Mammary microvascular endothelial cell (primary cell): ENCODE data around the gene ADGRA1. TPM values are rescaled to one million over a fixed set of nuclear protein-coding genes. Genes with fewer than 3 reads are reported as not detected.

Source experiments
- total RNA-seq: library from RNA; depleted of rRNA; stranded (reverse); fragments of >200 nt; gene quantifications from 2 replicates; pipeline ENCODE4 v1.2.3, GENCODE V29; 2015

ADGRA1 gene, protein sequence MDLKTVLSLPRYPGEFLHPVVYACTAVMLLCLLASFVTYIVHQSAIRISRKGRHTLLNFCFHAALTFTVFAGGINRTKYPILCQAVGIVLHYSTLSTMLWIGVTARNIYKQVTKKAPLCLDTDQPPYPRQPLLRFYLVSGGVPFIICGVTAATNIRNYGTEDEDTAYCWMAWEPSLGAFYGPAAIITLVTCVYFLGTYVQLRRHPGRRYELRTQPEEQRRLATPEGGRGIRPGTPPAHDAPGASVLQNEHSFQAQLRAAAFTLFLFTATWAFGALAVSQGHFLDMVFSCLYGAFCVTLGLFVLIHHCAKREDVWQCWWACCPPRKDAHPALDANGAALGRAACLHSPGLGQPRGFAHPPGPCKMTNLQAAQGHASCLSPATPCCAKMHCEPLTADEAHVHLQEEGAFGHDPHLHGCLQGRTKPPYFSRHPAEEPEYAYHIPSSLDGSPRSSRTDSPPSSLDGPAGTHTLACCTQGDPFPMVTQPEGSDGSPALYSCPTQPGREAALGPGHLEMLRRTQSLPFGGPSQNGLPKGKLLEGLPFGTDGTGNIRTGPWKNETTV
- total RNA-seq, result not detected in 2 replicates

DNA sequence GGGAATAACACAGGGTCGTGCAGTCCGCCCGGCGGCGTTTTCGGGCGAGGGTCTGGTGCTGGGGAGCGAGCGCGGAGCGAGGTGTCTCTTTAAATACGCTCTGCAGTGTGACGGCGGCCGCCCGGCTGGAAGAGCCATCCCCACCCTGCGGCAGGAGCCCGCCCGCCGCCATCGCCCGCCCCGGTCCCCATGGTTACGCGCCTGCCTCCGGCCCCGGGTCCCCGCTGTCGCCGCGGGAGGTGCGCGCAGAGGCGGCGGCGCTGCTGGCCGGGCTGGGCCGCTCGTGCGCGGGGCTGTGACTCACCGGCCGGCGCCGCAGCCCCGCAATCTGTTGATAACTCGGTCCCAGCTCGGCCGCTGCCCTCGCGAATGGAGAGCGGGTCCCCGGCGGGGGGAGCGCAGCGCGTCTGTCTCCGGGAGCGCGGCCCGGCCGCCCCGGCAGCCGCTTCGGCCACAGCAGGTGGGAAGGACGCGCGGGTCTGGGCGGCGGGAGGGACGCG is at the start of gene ADGRA1:
ADGRA1 (plus strand) TSS at position 246 of the 500 bp plus-strand sequence. CDS start 986 bp downstream, outside the sequence.

DNA sequence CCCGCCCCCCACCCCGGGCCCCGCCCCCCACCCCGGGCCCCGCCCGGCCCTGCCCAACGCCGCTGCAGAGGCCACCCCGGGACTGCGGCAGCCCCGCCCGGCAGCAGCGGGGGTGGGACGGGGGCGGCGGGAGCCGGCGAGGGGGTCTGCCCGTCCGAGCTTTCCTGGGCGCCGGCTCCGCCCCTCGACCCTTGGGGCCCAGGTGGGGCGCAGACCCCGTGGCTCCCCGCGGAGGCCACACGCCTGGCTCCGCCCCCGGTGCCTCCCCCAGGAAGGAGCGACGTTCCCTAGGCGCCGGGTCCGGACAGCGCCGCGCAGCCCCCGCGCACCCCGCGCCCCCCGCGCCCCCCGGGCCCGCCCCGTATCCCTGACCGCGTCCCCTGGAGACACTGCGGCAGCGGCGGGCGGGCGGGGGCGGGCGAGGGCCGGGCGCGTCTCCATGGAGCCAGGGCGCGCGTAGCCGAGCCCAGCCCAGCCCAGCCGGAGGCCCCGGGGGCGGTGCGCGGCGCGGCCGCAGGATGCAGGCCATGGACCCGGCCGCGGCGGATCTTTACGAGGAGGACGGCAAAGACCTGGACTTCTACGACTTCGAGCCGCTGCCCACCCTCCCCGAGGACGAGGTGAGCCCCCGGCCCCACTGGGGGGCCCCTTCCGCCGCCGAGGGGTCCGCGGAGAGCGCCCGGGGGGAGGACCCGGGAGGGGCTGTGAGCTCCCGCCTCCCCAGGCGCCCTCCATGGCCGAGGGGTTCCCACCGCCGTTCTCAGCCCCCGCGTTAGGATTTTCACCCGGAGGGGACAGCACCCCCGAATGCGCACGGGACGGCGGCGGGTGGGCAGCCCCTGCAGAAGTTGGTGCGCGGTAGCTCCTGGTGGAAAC is 72.5 kb downstream of the ADGRA1 start, which contains the start of gene KNDC1:
KNDC1 (plus strand) TSS at position 270 of the 876 bp plus-strand sequence; CDS start at position 519, 249 bp downstream.

Other genes with a start within 250 kb of the ADGRA1 start
- 0.20 and 0.25 TPM in 2 replicates for gene CFAP46, start 145.4 kb upstream of the ADGRA1 start, total RNA-seq
- gene KNDC1, start 72.3 kb downstream of the ADGRA1 start, total RNA-seq, result 0.13 TPM in 1 of 2 replicates, not detected in the other
- not detected in 2 replicates for gene UTF1, start 142.3 kb downstream of the ADGRA1 start, total RNA-seq
- not detected in 2 replicates for gene VENTX, start 149.9 kb downstream of the ADGRA1 start, total RNA-seq
- 1.5 and 3.8 TPM in 2 replicates for gene ADAM8, start 188.9 kb downstream of the ADGRA1 start, total RNA-seq
- 37.1 and 39.6 TPM in 2 replicates for gene TUBGCP2, start 220.9 kb downstream of the ADGRA1 start, total RNA-seq
- 40.4 and 40.7 TPM in 2 replicates for gene ZNF511, start 221.0 kb downstream of the ADGRA1 start, total RNA-seq
- gene CALY, start 249.0 kb downstream of the ADGRA1 start, total RNA-seq, result not detected in 2 replicates